GM19240 (cell line): ENCODE measurements around the gene CYP1A2.

Experiments
- DNase-seq: peaks from one replicate; pipeline ENCODE4 v3.0.0; 2011; ENCODE audit warnings: low spot score; ENCODE audit not compliant: insufficient read length

CYP1A2 gene

DNA sequence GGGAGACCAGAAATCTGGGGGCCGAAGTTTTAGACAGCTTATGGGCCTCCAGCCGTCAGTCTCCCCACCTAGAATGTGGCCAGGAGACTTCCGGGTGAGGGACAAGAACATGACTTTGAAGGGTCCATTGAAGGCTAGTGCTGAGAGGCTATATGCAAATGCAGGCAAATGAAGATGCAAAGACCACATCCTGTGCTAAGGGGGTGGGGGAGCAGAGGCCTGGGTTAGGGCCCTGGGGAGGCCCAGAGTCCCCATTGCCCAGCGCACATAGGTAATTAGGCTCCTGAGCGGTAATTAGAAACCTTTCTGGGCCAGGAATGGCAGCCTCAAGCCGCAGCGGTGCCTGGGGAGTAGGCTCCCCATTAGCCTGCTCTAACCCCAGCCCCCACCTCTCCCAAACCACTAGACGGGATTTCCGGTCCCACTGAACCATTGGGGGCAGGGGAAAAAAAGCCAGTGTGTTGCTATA, 40.1 kb downstream of the CYP1A2 start:
- DNase-seq = no peak

DNA sequence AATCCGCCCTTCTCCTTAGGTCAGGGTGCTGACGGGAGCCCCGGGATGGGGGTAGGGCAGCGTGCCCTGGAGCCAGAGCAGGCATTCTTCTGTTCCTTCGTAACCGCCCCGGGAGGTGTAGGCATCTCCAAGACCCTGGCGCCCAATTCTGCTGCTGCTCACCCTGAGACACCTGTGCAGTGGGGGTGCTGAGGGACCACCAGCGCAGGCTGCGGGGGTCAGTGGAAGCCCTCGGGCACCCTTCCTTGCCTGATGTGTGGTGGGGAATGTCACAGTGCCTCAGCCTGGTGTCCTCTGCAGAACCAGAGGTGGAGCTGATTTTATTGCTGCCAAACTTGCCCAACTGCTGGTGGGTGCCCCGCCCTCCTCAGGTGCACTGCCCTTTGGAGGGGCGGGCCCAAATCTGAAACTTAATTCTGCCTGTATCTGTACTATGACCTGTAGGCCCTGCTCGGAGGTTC, 40.6 kb downstream of the CYP1A2 start:
- DNase-seq = no peak

GRCh38 chr15:74789741-74790079, 41.1 kb downstream of the CYP1A2 start:
- no peak for DNase-seq

DNA sequence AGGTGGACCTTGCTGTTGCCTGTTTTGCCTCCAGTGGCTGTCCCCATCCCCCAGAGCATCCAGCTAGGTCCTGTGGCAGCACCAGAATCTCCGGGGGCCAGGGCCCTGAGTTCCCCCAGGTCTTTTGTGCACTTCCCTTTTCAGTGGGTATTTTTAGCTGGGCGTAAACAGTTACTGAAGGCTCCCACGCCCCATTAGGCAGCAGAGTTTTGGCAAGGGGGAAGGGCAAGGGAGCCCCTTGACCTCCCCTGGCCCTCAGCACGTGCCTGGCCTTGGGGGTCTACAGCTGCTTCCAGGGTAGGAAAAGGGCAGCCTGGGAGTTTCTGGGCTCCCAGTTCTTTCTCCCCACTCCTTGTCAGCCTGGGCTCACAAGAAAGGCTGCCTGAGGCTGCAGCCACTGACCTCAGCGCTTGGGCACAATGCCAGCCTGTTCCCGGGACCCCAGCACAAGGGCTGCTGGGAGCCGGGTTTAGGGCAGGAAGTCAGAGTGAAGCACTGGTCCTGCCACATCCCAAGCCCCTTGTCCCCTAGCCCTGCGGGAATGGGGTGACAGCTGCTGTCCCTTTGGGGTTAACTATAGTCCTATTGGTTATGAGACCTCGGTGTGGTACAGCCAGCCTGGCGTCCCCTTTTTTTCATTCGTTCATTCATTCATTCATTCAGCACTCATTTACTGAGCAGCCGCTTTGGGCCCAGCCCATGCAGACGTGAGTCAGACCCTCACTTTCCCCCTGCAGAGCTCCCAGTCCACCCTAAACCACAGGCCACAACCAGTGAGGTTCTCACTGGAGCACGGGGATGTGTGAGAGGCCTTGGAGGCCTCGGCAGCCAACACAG, 41.7 kb downstream of the CYP1A2 start:
- DNase-seq = no peak

DNA sequence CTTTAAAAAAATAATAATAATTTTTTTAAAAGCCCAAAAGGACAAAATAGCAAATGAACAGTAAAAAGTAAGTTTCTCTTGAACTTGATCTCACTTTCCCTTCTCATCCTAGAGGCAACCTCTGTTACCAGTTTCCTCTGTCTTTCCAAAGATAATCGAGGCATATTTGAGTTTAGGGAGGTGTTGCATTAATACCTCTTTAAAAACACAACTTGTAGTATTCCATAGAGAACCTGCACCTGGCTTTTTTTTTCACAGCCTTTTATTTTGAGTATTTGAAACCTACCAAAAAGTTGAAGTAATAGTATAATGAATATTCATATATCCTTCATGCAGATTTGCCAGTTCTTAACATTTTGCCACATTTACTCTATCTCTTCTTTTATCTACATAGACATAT, 42.4 kb downstream of the CYP1A2 start:
- no peak for DNase-seq

DNA sequence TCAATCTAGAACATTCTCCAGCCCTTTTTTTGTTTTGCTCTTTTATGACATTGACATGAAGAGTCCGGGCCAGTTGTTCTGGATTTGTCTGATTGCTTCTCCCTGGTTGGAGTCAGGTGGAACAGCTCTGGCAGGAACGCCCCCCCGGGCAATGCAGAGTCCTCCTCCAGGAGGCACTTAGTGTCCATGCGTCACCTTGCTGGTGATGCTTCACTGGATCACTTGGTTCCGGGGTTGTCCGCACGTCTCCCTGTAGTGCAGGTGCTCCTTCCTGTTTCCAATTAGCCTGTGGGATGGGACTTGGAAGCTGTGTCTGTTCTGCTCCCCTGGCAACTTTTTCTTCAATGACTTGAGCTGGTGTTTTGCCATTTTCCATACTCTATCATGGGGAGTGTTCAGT, 43.0 kb downstream of the CYP1A2 start:
- no peak for DNase-seq

DNA sequence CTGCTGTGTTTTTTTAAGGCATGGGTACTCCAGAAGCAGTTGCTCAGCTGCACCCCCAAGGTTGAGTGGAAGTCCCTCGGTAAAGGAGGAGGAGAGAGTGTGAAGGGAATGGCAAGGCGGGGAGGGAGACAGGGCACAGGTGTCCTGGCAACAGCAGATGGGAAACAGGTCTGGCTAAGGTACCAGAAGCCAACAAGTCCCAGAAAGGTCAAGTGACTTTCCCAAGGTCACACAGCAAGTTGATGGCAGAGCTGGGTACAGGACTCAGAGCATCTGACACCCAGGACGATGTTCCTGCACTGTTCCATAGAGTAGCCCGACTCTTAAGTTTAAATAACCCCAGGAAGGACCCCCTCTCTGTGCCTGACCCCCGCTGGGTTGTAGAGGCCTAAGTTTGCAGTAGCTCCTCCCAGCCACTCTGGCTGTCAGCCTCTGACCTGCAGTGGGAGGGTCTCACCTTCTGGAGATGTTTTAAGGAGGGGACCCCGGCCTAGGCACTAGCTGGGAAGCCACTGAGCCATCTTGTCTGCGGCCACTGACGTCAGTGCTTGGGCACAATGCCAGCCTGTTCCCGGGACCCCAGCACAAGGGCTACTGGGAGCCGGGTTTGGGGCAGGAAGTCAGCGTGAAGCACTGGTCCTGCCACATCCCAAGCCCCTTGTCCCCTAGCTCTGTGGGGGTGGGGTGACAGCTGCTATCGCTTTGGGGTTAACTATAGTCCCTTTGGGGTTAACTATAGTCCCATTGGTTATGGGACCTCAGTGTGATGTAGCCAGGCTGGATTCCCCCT, 43.8 kb downstream of the CYP1A2 start:
- no peak for DNase-seq

DNA sequence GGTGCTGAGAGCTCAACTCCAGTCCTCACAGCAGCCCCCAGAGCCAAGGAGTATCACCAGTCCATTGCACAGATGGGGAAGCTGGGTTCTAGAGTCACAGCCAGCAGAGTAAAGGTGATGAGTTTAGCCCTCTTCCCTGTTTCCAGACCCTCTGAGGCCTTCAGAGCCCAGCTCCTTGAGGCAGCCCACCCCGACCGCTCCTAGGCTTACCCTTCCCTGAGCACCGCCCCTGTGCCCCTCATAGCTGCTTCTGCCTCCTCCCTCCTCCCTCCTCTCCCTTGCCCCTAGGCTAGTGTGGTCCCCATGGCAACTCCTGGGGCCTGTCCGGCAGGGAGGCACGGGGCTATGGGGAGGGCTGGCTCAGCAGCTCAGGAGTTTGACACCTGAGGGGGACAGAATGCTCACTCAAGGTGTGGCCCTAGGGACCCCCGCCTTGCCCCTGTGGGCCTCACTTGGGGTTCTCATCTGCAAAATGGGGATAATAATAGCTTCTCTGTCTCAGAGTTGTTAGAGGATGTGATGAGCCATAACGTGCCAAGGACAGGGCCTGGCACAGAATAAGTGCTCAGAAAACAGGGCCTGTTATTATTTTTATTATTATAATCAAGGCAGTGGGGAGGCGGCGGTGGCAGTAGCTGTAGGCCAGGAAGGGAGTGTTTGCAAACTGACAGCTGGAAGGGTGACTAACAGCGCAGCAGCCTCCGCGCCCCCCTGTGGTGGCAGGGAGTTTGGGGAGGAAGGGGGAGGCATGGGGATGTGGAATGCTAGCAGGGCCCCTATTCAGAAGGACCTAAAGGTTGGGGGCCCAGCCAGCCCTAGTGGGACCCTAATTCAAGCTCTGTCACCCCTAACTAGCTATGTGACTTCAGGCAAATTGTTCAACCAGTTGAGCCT, 44.7 kb downstream of the CYP1A2 start:
- no peak for DNase-seq

DNA sequence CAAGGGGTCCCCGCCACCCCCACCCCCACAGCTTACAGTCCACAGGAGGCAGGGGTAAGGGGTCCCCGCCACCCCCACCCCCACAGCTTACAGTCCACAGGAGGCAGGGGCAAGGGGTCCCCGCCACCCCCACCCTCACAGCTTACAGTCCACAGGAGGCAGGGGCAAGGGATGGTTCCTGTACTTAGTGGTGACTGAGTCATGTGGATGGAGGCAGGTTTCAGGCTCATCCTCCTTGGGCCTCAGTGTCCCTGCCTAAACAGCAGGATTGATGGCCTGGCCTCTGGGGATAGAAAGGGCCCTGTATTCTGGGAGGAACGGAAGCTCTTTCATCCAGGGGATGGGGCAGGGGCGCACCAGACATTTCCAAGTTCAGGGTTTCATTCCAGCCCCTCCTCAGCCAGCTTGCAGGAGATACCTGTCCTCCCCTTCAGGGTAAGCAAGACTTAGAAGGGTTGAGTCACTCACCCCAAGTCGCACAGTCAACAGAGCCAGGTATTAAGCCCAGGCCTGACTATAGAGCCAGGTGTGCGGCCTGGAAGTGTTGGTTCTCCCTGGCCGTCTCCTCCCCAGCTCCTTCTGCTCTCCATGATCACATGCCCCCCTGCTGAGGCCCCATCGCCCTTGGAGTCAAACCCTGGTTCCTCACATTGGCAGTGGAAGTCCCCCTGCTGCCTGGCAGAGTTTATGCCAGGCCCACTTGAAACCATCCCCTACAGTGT, 45.8 kb downstream of the CYP1A2 start:
- DNase-seq = no peak

DNA sequence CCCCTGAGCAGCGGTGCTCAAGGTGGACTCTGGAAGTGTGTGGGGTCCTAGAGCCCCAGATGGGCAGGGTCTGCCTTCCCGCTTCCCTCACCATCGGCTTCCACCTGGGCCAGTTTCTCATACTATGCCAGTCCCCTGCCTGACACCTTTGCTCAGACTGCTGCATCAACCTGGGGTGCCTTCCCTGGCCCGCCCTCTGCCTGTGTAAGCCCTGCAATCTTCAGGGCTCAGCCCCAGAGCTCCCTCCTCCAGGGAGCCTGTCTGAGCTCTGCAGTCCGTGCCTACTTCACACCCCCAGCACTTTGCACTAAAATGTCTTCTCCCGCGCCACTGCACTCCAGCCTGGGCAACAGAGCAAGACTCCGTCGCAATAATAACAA, 46.3 kb downstream of the CYP1A2 start:
- DNase-seq = no peak

DNA sequence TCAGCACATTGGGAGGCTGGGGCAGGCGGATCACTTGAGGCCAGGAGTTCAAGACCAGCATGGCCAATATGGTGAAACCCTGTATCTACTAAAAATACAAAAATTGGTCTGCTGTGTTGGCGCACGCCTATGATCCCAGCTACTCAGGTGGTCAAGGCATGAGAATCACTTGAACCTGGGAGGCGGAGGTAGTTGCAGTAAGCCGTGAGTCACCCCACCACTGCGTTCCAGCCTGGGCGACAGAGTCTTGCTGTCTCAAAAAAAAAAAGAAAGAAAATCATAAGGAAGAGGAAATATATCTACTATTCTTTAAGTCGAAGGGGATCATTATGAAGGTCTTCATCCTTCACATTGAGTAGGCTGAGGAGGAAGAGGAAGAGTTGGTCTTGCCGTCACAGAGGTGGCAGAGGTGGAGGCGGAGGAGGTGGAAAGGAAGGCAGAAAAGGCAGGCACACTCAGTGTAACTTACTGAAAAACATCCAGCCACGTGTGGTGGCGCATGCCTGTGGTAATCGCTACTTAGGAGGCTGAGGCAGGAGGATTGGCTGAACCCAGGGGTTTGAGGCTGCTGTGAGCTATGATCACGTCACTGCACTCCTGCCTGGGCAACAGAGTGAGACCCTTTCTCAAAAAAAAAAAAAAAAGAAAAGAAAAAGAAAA, 47.5 kb downstream of the CYP1A2 start:
- no peak for DNase-seq

- no peak for DNase-seq
Observed at GRCh38 chr15:74798388-74799254, 50.0 kb downstream of the CYP1A2 start.

DNA sequence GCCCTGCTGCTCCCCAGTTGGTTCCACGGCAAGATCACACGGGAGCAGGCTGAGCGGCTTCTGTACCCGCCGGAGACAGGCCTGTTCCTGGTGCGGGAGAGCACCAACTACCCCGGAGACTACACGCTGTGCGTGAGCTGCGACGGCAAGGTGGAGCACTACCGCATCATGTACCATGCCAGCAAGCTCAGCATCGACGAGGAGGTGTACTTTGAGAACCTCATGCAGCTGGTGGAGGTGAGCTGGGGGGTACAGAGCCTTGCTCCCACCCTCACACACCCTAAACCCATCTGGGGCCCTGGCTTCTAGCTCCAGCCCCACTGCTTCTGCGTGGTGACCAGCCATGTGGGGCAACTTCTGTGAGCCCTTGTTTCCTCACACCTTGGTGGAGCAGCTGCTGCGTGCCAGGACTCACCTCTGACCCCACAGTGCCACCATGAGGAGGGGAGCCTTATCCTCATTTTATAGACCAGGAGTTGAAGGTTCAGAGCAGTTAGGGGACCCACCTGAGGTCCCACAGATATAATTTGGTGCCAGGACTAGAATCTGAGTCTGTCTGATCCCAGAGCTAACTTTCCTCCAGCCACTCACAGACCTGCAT, 50.7 kb downstream of the CYP1A2 start:
- no peak for DNase-seq

GRCh38 chr15:74799856-74800558, 51.4 kb downstream of the CYP1A2 start:
- peak; percentile 88 for DNase-seq

DNA sequence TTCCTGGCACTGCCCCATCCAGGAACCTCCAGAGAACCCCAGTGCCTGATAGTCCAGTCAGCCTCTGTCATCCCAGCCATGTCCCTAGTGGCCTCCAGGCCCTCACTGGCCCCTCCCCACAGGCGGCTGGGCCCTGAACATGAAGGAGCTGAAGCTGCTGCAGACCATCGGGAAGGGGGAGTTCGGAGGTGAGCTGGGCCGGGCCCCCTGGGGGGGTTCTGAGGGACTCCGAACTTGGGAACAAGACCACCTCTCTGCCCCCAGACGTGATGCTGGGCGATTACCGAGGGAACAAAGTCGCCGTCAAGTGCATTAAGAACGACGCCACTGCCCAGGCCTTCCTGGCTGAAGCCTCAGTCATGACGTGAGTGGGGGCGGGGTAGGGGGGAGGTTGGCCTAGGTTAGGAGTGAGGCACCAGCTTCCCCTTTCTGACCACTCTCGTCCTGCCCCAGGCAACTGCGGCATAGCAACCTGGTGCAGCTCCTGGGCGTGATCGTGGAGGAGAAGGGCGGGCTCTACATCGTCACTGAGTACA, 52.0 kb downstream of the CYP1A2 start:
- DNase-seq = no peak

GRCh38 chr15:74801311-74801997, 52.8 kb downstream of the CYP1A2 start:
- no peak for DNase-seq

GRCh38 chr15:74802290-74802689, 53.6 kb downstream of the CYP1A2 start:
- no peak for DNase-seq
